Lung (tissue), 12 donors: ENCODE measurements around the gene NDUFA1. TPM values are rescaled to one million over a fixed set of nuclear protein-coding genes. Genes with fewer than 3 reads are reported as not detected.
A peak's percentile ranks its signal among the peaks of the same experiment; 100 is the strongest.

ENCODE experiments used
- ATAC-seq: fragments of 200-7000 bp; cut with Tn5 transposase; one replicate; pipeline ENCODE4 v1.9.1; 2020; ENCODE audit warnings: moderate number of reproducible peaks; ENCODE audit not compliant: insufficient read depth, low FRiP score
- DNase-seq, 3 donors: peaks; one replicate each; pipeline ENCODE4 v3.0.0-alpha.2; 2013 to 2017
- H3K27ac ChIP-seq, 2 donors: one replicate each; pipeline ENCODE4 v1.5.1; 2013; ENCODE audit warnings: mild to moderate bottlenecking in 2 of 2, moderate library complexity in 2 of 2, control low read depth in 1 of 2, inconsistent platforms in 1 of 2, low read depth in 1 of 2, low read length in 1 of 2
- H3K27me3 ChIP-seq, 3 donors: one replicate each; pipeline ENCODE4 v1.5.1; 2013; ENCODE audit warnings: low read length in 2 of 3; ENCODE audit not compliant: control insufficient read depth in 3 of 3, insufficient read depth in 3 of 3
- H3K36me3 ChIP-seq, 4 donors: one replicate each; pipeline ENCODE4 v1.5.1; 2013; ENCODE audit warnings: low read length in 4 of 4, mild to moderate bottlenecking in 1 of 4, moderate library complexity in 1 of 4; ENCODE audit not compliant: control insufficient read depth in 4 of 4, insufficient read depth in 4 of 4
- H3K4me1 ChIP-seq, 5 donors: one replicate each; pipeline ENCODE4 v1.5.1; 2013; ENCODE audit warnings: low read length in 5 of 5, mild to moderate bottlenecking in 2 of 5, moderate library complexity in 1 of 5; ENCODE audit not compliant: control insufficient read depth in 5 of 5, insufficient read depth in 5 of 5
- H3K4me3 ChIP-seq: one replicate; pipeline ENCODE4 v1.5.1; 2013; ENCODE audit warnings: mild to moderate bottlenecking, control low read depth, moderate library complexity
- H3K9ac ChIP-seq, 2 donors: one replicate each; pipeline ENCODE4 v1.5.1; 2013; ENCODE audit warnings: low read length in 2 of 2, control low read depth in 1 of 2; ENCODE audit not compliant: insufficient read depth in 1 of 2
- H3K9me3 ChIP-seq, 4 donors: one replicate each; pipeline ENCODE4 v1.5.1; 2013; ENCODE audit warnings: low read length in 3 of 4, mild to moderate bottlenecking in 1 of 4, moderate library complexity in 1 of 4; ENCODE audit not compliant: control insufficient read depth in 4 of 4, insufficient read depth in 3 of 4
- WGBS, 2 donors: extraction: QIAGEN DNeasy Blood & Tissue Kit; methylation state at CpG; one replicate each; pipeline ENCODE4 v1.1.7; 2013; 5-methylcytosine and 5-hydroxymethylcytosine counted together
- polyA plus RNA-seq, 2 donors: library from polyadenylated mRNA; stranded (reverse); fragments of 200-250 nt; gene quantifications; one replicate each; pipeline ENCODE4 v1.2.1, GENCODE V29; 2013
- total RNA-seq, 2 donors: library from RNA; depleted of rRNA in 1 of 2; stranded (reverse); fragments of >200 nt in 1 of 2; gene quantifications; one replicate each; pipeline ENCODE4 v1.2.1, GENCODE V29; 2014 to 2021
- TF ChIP-seq, protein P1 (sequence below): IDR thresholded peaks from 2 replicates; pipeline ENCODE4 v1.5.1; 2012; ENCODE audit warnings: mild to moderate bottlenecking; ENCODE audit errors: control extremely low read depth, extremely low read depth
- donor health status: control.
- donor health status: control.
- donor health status: Bipolar disorder and iron deficiency.
- donor health status: healthy.
- donor health status: DM: yes; HTN: yes; CAD: no.

The NDUFA1 gene
- total and polyA plus RNA-seq, 4 donors: 37.1 to 247 (median 87.5) TPM

DNA sequence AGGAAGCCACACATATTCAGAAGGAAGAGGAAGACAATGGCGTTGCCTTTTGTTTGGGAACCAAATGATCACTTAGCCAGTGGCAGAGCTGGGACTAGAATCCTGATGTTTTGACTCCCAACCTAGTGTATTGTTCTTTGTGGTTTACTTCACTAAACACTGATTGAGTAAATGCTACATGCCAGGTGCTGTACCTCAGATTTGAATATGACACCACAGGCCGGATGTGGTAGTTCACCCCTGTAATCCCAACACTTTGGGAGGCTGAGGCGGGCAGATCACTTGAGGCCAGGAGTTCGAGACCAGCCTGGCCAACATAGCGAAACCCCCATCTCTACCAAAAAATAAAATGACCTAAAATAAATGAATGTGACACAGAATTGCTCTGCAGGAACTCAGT lies 8.4 kb downstream of the NDUFA1 start:
- no peak overlapping the region for H3K4me3 ChIP-seq
- peaks cover 0 to 3% (median 0%) of the 10 kb centered on the region in 4 donors for H3K36me3 ChIP-seq
- no peaks in the 10 kb centered on the region for H3K9me3 ChIP-seq
- no peak overlapping the region for H3K9ac ChIP-seq
- H3K27ac ChIP-seq: no peak overlapping the region
- WGBS, 2 donors: 74% methylated on average over 5 of the region's 5 CpGs
- H3K4me1 ChIP-seq: no peaks in the 10 kb centered on the region
- no peaks in the 10 kb centered on the region for H3K27me3 ChIP-seq
- no peak for ATAC-seq
- DNase-seq: no peak
- TF ChIP-seq, protein P1, sequence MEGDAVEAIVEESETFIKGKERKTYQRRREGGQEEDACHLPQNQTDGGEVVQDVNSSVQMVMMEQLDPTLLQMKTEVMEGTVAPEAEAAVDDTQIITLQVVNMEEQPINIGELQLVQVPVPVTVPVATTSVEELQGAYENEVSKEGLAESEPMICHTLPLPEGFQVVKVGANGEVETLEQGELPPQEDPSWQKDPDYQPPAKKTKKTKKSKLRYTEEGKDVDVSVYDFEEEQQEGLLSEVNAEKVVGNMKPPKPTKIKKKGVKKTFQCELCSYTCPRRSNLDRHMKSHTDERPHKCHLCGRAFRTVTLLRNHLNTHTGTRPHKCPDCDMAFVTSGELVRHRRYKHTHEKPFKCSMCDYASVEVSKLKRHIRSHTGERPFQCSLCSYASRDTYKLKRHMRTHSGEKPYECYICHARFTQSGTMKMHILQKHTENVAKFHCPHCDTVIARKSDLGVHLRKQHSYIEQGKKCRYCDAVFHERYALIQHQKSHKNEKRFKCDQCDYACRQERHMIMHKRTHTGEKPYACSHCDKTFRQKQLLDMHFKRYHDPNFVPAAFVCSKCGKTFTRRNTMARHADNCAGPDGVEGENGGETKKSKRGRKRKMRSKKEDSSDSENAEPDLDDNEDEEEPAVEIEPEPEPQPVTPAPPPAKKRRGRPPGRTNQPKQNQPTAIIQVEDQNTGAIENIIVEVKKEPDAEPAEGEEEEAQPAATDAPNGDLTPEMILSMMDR: no peak

DNA sequence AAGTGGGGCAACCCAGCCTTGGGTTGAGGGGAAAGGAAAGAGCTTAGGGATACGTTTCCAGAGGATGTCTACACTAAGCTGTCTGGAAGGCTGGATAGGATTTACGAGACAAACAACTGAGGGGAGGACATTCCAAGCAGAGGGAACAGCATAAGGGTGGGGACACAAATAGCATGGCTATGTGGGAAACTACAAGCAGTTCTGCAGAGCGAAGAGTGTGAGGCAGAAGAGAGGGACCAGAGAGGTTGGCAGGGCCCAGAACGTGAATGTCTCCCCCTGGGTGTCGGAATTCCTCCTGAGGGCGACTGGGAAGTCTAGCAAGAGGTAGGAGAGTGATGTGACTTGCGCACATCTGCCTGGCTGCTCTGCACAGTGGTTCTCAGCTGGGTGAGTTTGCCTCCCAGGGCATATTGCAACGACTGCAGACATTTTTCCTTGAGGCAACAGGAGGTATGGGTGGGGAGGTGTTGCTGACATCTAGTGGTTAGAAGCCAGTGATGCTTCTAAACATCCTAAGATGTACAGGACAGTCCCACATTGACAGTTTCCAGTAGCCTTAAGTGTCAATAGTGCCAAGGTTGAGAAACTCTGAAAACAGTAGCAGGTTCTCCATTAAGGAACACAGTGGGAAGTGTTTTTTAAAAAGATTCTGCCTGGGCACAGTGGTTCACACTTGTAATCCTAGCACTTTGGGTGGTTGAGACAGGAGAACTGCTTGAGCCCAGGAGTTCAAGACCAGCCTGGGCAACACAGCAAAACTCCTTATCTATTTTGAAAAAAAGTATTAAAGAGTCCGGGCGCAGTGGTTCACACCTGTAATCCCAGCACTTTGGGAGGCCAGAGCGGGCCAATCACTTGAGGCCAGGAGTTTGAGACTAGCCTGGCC lies 9.2 kb downstream of the NDUFA1 start:
- Histone ChIP-seq H3K36me3 (peaks cover 0 to 3% (median 0%) of the 10 kb centered on the region in 4 donors), H3K9me3 (no peaks in the 10 kb centered on the region), H3K27ac (no peak overlapping the region), H3K9ac (no peak overlapping the region), H3K4me3 (no peak overlapping the region), H3K27me3 (no peaks in the 10 kb centered on the region), H3K4me1 (no peaks in the 10 kb centered on the region)
- peak; percentile 66 for ATAC-seq
- WGBS, 2 donors: 63 to 75% methylated on average over 11 of the region's 11 CpGs
- DNase-seq: peak; percentile 18 to 62 (median 46)
- TF ChIP-seq, protein P1: peak; percentile 39

DNA sequence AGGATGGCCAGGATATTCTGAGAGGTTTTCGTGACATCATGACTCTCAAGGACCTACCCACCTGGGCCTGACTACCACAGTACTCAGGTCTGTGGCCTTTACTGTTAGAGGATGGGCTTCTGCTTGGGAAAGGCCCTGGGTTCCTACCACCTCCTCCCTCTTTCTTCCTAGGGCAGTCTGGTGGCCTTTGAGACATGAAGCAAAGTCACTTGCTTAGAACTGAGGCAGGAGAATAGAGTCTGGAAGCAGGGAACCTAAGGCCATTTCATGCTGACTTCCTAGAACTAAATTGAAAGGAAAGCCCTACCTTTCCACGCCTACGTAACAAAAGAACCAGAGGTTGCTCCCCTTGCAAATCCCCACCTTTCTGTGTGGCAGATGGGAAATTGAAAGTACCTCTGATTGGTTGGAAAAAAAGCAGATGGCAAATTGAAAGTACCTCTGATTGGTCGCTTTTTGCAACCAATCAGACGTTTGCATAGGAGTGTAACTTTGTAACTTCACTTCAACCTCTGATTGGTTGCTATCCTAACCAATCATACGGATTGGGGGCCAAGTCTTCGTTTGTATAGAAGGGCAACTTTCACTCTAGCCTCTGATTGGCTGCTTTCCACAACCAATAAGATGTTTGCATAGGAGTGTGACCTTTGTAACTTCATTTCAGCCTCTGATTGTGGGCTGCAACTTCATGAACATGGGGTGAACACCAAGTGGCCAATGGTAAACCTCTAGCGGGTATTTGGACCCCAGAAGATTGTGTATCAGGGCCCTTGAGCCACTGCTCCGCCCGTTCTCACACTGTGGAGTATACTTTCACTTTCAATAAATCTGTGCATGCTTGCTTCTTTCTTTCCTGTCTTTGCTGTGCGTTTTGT lies 14.2 kb downstream of the NDUFA1 start:
- TF ChIP-seq, protein P1: no peak
- Histone ChIP-seq H3K27ac (no peak overlapping the region), H3K4me3 (no peak overlapping the region), H3K9me3 (peaks cover 0 to 2% (median 0%) of the 10 kb centered on the region in 4 donors), H3K9ac (no peak overlapping the region), H3K27me3 (no peaks in the 10 kb centered on the region), H3K36me3 (no peaks in the 10 kb centered on the region), H3K4me1 (no peaks in the 10 kb centered on the region)
- 75 to 90% methylated on average over 11 of the region's 11 CpGs for WGBS, 2 donors
- ATAC-seq (no peak), DNase-seq (no peak)
